ENCODE results near the gene BICC1. TPM values are rescaled to one million over a fixed set of nuclear protein-coding genes. Genes with fewer than 3 reads are reported as not detected.
A peak's percentile ranks its signal among the peaks of the same experiment; 100 is the strongest.

The BICC1 gene
- polyA plus RNA-seq, 3 donors, result 0.02 to 0.24 (median 0.14) TPM

DNA sequence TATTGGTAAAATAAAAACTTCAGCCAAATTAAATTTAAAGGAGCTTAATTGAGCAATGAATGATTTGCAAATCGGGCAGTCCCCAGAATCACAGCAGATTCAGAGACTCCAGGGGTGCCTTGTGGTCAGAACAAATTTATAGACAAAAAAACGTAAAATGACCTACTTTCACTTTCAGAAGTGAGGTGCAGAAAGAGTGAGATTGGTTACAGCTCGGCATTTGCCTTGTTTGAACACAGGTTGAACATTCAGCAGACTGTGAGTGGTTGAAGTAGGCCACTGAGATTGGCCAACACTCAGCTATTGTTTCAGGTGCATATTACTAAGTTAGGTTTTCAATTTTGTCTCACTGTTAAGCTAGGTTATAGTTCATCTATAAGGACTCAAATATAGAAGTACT, 153.4 kb downstream of the BICC1 start:
- Mint-ChIP-seq H3K4me1 (peaks cover 29% of the 10 kb centered on the region), H3K4me3 (peak overlapping the region in 1 of 2 donors; percentile 39), H3K27me3 (ENCODE audit: low read depth in 3 of 3) (no peaks in the 10 kb centered on the region), H3K9me3 (peaks cover 1 to 19% (median 12%) of the 10 kb centered on the region in 7 donors), H3K36me3 (peaks cover 0 to 5% of the 10 kb centered on the region in 2 donors), H3K27ac (peak overlapping the region in 2 of 7 donors; percentile 16 to 73)
- Histone ChIP-seq H3K4me1 (ENCODE audit: control insufficient read depth in 1 of 2, insufficient read depth in 2 of 2, low read length in 2 of 2) (no peaks in the 10 kb centered on the region), H3K9me3 (replicated peaks in 1 of 2; ENCODE audit: control insufficient read depth in 1 of 2, insufficient read depth in 1 of 2, low read length in 2 of 2) (peaks cover 10 to 13% of the 10 kb centered on the region in 2 donors), H4K20me1 (ENCODE audit: insufficient read depth, low read length) (no peaks in the 10 kb centered on the region), H3K4me2 (replicated peaks; ENCODE audit: extremely low read depth, low read length, poor library complexity, severe bottlenecking) (peak overlapping the region; percentile 47), H3K9ac (ENCODE audit: insufficient read depth, low read length, poor library complexity, severe bottlenecking) (peak overlapping the region; percentile 12), H3K79me2 (ENCODE audit: insufficient read depth, low read length) (no peaks in the 10 kb centered on the region), H3K4me3 (replicated peaks in 1 of 3; ENCODE audit: low read depth in 2 of 3, low read length in 3 of 3) (peak overlapping the region in 2 of 3 experiments; percentile 40 to 56), H2AFZ (ENCODE audit: insufficient read depth, low read depth, low read length, poor library complexity, severe bottlenecking) (peak overlapping the region; percentile 56), H3K36me3 (replicated peaks in 1 of 2; ENCODE audit: control insufficient read depth in 1 of 2, insufficient read depth in 2 of 2, low read length in 2 of 2) (no peaks in the 10 kb centered on the region), H3K27me3 (ENCODE audit: control insufficient read depth in 2 of 2, insufficient read depth in 2 of 2, low read length in 2 of 2) (no peaks in the 10 kb centered on the region), H3K27ac (ENCODE audit: low read depth in 1 of 2, low read length in 2 of 2) (peak overlapping the region in 1 of 2 donors; percentile 24)
- no peak for DNase-seq
- TF ChIP-seq, protein P1, sequence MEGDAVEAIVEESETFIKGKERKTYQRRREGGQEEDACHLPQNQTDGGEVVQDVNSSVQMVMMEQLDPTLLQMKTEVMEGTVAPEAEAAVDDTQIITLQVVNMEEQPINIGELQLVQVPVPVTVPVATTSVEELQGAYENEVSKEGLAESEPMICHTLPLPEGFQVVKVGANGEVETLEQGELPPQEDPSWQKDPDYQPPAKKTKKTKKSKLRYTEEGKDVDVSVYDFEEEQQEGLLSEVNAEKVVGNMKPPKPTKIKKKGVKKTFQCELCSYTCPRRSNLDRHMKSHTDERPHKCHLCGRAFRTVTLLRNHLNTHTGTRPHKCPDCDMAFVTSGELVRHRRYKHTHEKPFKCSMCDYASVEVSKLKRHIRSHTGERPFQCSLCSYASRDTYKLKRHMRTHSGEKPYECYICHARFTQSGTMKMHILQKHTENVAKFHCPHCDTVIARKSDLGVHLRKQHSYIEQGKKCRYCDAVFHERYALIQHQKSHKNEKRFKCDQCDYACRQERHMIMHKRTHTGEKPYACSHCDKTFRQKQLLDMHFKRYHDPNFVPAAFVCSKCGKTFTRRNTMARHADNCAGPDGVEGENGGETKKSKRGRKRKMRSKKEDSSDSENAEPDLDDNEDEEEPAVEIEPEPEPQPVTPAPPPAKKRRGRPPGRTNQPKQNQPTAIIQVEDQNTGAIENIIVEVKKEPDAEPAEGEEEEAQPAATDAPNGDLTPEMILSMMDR (IDR thresholded peaks at IDR 0.05), result no peak
- intact Hi-C loops (cut with micrococcal nuclease), result no loop called here
- WGBS (ENCODE audit: insufficient coverage), result 44% methylated on average over 1 of the region's 3 CpGs

DNA sequence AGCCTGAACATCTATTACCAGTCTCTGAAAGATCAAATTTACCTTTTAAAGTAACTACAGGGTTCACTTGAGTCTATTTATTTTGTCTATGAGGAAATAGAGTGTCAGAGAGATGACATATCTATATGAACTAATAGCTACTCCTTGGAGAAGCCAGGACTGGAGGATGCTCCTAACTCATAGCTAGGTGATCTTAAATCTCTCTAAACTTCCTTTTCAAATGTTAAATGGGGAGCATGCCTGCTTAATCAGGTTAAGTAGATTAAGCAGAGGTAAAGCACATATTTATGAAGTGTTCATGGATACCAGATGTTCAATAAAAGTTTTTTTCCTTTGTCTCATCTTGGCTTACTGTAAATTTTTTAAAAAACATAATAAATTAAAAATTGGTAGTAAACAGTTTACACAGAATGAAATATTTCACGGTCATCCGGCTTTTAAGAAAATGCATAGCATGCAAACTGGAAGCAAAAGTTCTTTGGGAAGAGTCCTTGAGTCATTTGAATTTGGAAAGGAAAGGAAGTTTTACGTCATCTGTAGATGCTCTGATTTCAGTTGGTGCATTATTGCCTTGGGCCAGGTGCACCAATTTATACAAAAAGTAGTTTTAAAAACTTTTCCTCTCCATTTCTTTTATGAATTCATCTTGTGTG, 155.1 kb downstream of the BICC1 start:
- Histone ChIP-seq H3K4me3 (replicated peaks in 1 of 3; ENCODE audit: low read depth in 2 of 3, low read length in 3 of 3) (no peak overlapping the region), H3K79me2 (ENCODE audit: insufficient read depth, low read length) (no peaks in the 10 kb centered on the region), H3K4me1 (ENCODE audit: control insufficient read depth in 1 of 2, insufficient read depth in 2 of 2, low read length in 2 of 2) (no peaks in the 10 kb centered on the region), H3K9me3 (replicated peaks in 1 of 2; ENCODE audit: control insufficient read depth in 1 of 2, insufficient read depth in 1 of 2, low read length in 2 of 2) (peaks cover 10 to 13% of the 10 kb centered on the region in 2 donors), H3K4me2 (replicated peaks; ENCODE audit: extremely low read depth, low read length, poor library complexity, severe bottlenecking) (no peak overlapping the region), H4K20me1 (ENCODE audit: insufficient read depth, low read length) (no peaks in the 10 kb centered on the region), H2AFZ (ENCODE audit: insufficient read depth, low read depth, low read length, poor library complexity, severe bottlenecking) (no peak overlapping the region), H3K36me3 (replicated peaks in 1 of 2; ENCODE audit: control insufficient read depth in 1 of 2, insufficient read depth in 2 of 2, low read length in 2 of 2) (no peaks in the 10 kb centered on the region), H3K9ac (ENCODE audit: insufficient read depth, low read length, poor library complexity, severe bottlenecking) (no peak overlapping the region), H3K27ac (ENCODE audit: low read depth in 1 of 2, low read length in 2 of 2) (no peak overlapping the region), H3K27me3 (ENCODE audit: control insufficient read depth in 2 of 2, insufficient read depth in 2 of 2, low read length in 2 of 2) (no peaks in the 10 kb centered on the region)
- Mint-ChIP-seq H3K4me1 (peaks cover 17% of the 10 kb centered on the region), H3K9me3 (peaks cover 1 to 19% (median 14%) of the 10 kb centered on the region in 7 donors), H3K36me3 (peaks cover 0 to 5% of the 10 kb centered on the region in 2 donors), H3K4me3 (no peak overlapping the region), H3K27ac (no peak overlapping the region), H3K27me3 (ENCODE audit: low read depth in 3 of 3) (no peaks in the 10 kb centered on the region)
- no peak for DNase-seq
- intact Hi-C loops (cut with micrococcal nuclease), result no loop called here
- TF ChIP-seq, protein P1 (IDR thresholded peaks at IDR 0.05), result no peak
- WGBS (ENCODE audit: insufficient coverage), result no CpG with 5 or more reads among the region's 3 CpGs
